K562 treated with DMSO at 1 percent for 48 hours (cell line): Measurements from ENCODE around the gene ACSF3. TPM values are rescaled to one million over a fixed set of nuclear protein-coding genes. Genes with fewer than 3 reads are reported as not detected.

ENCODE experiments used
- total RNA-seq: library from RNA; unstranded; fragments of 300-600 nt; gene quantifications from 2 replicates; pipeline ENCODE4 v1.2.3, GENCODE V29; 2022; ENCODE audit warnings: low replicate concordance; ENCODE audit errors: extremely low read depth

The ACSF3 gene
- not detected in 2 replicates for total RNA-seq

DNA sequence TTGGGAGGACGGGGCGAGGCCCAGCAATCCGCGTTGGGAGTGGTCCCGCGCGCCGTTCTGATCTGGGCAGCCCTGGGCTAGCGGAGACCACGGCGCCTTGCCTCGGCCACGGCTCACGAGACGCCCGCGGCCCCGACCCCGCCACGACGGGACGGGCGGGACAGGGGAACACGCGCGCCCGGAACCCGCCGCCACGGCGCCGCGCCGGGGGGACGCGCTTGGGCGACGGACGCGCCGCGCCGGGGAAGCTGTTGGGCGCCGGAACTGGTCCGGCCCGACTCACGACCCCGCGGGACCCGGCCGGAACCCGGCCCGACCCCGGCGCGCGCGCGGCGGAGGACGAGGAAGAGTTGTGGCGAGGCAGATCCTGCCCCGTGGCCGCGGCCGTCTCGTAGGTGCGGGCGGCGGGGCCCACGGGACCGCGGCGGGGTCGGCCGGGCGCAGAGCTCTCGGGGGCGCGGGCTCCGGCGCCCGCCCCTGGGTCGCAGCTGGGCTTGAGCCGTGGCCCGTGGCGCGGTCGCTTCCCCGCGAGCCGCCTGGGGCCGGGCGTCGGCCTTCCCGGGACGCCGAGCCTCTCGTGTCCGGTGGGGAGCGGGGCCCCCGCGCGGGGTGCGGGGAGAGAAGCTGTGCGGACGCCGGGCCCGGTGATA is at the start of gene ACSF3:
Gene ACSF3 (plus strand): TSS at position 251 of the 650 bp plus-strand sequence. CDS start 6,830 bp downstream, outside the sequence.

DNA sequence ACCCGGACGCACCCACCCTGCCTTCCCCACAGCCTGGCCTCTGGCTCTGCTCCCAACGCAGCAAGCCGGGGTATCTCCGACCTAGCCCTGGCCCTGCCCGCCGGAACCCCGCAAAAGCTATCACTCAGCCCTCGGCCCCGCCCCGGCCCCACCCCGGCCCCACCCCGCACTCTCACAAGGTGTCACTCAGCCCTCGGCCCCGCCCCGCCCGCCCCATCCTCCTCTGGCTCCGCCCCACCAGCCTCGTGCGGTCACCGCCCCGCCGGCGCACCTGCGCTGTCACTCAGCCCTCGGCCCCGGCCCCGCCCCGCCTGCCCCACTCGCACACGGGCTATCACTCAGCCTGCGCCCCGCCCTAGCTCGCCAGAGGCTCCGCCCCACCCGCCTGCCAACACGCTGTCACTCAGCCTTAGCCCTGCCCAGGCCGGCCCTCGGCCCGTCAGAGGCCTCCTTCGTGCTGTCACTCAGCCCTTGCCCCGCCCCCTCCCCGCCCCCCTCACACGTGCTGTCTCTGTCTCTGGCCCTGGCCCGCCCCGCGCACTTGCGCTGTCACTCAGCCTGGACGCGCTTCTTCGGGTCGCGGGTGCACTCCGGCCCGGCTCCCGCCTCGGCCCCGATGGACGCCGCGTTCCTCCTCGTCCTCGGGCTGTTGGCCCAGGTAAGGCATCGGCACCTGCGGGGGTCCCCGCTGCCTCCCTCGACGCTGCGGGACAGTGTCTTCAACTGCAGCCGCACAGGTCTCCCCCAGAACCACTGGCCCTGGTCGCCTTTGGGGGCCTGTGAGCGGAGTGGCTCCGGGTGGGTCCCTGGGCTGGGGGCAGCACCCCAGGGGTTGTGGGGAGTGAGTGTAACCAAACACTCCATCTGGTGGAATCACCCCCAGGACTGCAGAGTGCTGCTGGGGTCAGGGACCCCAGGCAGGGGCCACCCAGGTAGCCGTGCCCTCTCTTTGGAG is 77.8 kb downstream of the ACSF3 start, which contains the start of gene CDH15:
Gene CDH15 (plus strand): TSS at position 533 of the 955 bp plus-strand sequence. CDS start 84 bp downstream, at position 617.

GRCh38 chr16:89200124-89200849 is 106.6 kb downstream of the ACSF3 start, which contains the start of gene SLC22A31:
Gene SLC22A31 (minus strand): TSS chr16:89200537. CDS start chr16:89200501, 36 bp downstream.

Other genes with a start within 250 kb of the ACSF3 start
- not detected in 2 replicates for gene GALNS, start 236.9 kb upstream of the ACSF3 start, total RNA-seq
- gene TRAPPC2L, start 236.7 kb upstream of the ACSF3 start, total RNA-seq: not detected in 2 replicates
- gene PABPN1L, start 227.2 kb upstream of the ACSF3 start, total RNA-seq: not detected in 2 replicates
- not detected in 2 replicates for gene CBFA2T3, start 116.6 kb upstream of the ACSF3 start, total RNA-seq
- gene CDH15, start 77.9 kb downstream of the ACSF3 start, total RNA-seq: not detected in 2 replicates
- gene SLC22A31, start 106.7 kb downstream of the ACSF3 start, total RNA-seq: not detected in 2 replicates
- gene ZNF778, start 123.9 kb downstream of the ACSF3 start, total RNA-seq: not detected in 2 replicates